Lung (tissue), 12 donors: ENCODE data around the gene CHST11. TPM values are rescaled to one million over a fixed set of nuclear protein-coding genes. Genes with fewer than 3 reads are reported as not detected.

Source experiments
- ATAC-seq: fragments of 200-7000 bp; cut with Tn5 transposase; one replicate; pipeline ENCODE4 v1.9.1; 2020; ENCODE audit warnings: moderate number of reproducible peaks; ENCODE audit not compliant: insufficient read depth, low FRiP score
- DNase-seq, 3 donors: peaks; one replicate each; pipeline ENCODE4 v3.0.0-alpha.2; 2013 to 2017
- H3K27ac ChIP-seq, 2 donors: one replicate each; pipeline ENCODE4 v1.5.1; 2013; ENCODE audit warnings: mild to moderate bottlenecking in 2 of 2, moderate library complexity in 2 of 2, control low read depth in 1 of 2, inconsistent platforms in 1 of 2, low read depth in 1 of 2, low read length in 1 of 2
- H3K27me3 ChIP-seq, 3 donors: one replicate each; pipeline ENCODE4 v1.5.1; 2013; ENCODE audit warnings: low read length in 2 of 3; ENCODE audit not compliant: control insufficient read depth in 3 of 3, insufficient read depth in 3 of 3
- H3K36me3 ChIP-seq, 4 donors: one replicate each; pipeline ENCODE4 v1.5.1; 2013; ENCODE audit warnings: low read length in 4 of 4, mild to moderate bottlenecking in 1 of 4, moderate library complexity in 1 of 4; ENCODE audit not compliant: control insufficient read depth in 4 of 4, insufficient read depth in 4 of 4
- H3K4me1 ChIP-seq, 5 donors: one replicate each; pipeline ENCODE4 v1.5.1; 2013; ENCODE audit warnings: low read length in 5 of 5, mild to moderate bottlenecking in 2 of 5, moderate library complexity in 1 of 5; ENCODE audit not compliant: control insufficient read depth in 5 of 5, insufficient read depth in 5 of 5
- H3K4me3 ChIP-seq: one replicate; pipeline ENCODE4 v1.5.1; 2013; ENCODE audit warnings: mild to moderate bottlenecking, control low read depth, moderate library complexity
- H3K9ac ChIP-seq, 2 donors: one replicate each; pipeline ENCODE4 v1.5.1; 2013; ENCODE audit warnings: low read length in 2 of 2, control low read depth in 1 of 2; ENCODE audit not compliant: insufficient read depth in 1 of 2
- H3K9me3 ChIP-seq, 4 donors: one replicate each; pipeline ENCODE4 v1.5.1; 2013; ENCODE audit warnings: low read length in 3 of 4, mild to moderate bottlenecking in 1 of 4, moderate library complexity in 1 of 4; ENCODE audit not compliant: control insufficient read depth in 4 of 4, insufficient read depth in 3 of 4
- WGBS, 2 donors: extraction: QIAGEN DNeasy Blood & Tissue Kit; methylation state at CpG; one replicate each; pipeline ENCODE4 v1.1.7; 2013; 5-methylcytosine and 5-hydroxymethylcytosine counted together
- polyA plus RNA-seq, 2 donors: library from polyadenylated mRNA; stranded (reverse); fragments of 200-250 nt; gene quantifications; one replicate each; pipeline ENCODE4 v1.2.1, GENCODE V29; 2013
- total RNA-seq, 2 donors: library from RNA; depleted of rRNA in 1 of 2; stranded (reverse); fragments of >200 nt in 1 of 2; gene quantifications; one replicate each; pipeline ENCODE4 v1.2.1, GENCODE V29; 2014 to 2021
- TF ChIP-seq, protein P1 (sequence below): IDR thresholded peaks from 2 replicates; pipeline ENCODE4 v1.5.1; 2012; ENCODE audit warnings: mild to moderate bottlenecking; ENCODE audit errors: control extremely low read depth, extremely low read depth
- donor health status: control.
- donor health status: control.
- donor health status: Bipolar disorder and iron deficiency.
- donor health status: healthy.
- donor health status: DM: yes; HTN: yes; CAD: no.

The CHST11 gene
- total and polyA plus RNA-seq, 4 donors = 9.0 to 63.2 (median 27.7) TPM

DNA sequence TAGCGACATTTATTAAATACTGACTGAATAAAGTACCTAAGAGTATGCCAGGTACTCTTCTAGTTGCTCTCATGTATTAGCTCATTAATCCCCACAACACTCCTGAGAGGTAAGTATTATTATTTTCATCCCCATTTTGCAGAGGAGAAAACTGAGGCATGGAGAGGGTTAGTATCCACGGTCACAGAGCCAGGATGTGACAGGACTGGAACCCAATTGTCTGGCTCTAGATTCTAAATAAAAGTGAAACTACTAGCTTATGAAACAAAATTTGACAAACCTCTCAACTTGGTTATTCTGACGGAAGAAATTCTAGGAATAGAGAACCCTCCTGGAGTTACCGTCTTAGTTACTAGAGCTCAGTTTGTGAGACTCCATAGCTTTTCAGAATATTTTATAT, 112.2 kb downstream of the CHST11 start:
- Histone ChIP-seq H3K36me3 (no peaks in the 10 kb centered on the region), H3K9ac (no peak overlapping the region), H3K4me3 (no peak overlapping the region), H3K27me3 (no peaks in the 10 kb centered on the region), H3K4me1 (peaks cover 0 to 7% (median 0%) of the 10 kb centered on the region in 5 donors), H3K27ac (no peak overlapping the region), H3K9me3 (peaks cover 0 to 3% (median 0%) of the 10 kb centered on the region in 4 donors)
- TF ChIP-seq, protein P1, sequence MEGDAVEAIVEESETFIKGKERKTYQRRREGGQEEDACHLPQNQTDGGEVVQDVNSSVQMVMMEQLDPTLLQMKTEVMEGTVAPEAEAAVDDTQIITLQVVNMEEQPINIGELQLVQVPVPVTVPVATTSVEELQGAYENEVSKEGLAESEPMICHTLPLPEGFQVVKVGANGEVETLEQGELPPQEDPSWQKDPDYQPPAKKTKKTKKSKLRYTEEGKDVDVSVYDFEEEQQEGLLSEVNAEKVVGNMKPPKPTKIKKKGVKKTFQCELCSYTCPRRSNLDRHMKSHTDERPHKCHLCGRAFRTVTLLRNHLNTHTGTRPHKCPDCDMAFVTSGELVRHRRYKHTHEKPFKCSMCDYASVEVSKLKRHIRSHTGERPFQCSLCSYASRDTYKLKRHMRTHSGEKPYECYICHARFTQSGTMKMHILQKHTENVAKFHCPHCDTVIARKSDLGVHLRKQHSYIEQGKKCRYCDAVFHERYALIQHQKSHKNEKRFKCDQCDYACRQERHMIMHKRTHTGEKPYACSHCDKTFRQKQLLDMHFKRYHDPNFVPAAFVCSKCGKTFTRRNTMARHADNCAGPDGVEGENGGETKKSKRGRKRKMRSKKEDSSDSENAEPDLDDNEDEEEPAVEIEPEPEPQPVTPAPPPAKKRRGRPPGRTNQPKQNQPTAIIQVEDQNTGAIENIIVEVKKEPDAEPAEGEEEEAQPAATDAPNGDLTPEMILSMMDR = no peak
- DNase-seq (no peak), ATAC-seq (no peak)
- WGBS, 2 donors = 58 to 74% methylated on average over 4 of the region's 4 CpGs

DNA sequence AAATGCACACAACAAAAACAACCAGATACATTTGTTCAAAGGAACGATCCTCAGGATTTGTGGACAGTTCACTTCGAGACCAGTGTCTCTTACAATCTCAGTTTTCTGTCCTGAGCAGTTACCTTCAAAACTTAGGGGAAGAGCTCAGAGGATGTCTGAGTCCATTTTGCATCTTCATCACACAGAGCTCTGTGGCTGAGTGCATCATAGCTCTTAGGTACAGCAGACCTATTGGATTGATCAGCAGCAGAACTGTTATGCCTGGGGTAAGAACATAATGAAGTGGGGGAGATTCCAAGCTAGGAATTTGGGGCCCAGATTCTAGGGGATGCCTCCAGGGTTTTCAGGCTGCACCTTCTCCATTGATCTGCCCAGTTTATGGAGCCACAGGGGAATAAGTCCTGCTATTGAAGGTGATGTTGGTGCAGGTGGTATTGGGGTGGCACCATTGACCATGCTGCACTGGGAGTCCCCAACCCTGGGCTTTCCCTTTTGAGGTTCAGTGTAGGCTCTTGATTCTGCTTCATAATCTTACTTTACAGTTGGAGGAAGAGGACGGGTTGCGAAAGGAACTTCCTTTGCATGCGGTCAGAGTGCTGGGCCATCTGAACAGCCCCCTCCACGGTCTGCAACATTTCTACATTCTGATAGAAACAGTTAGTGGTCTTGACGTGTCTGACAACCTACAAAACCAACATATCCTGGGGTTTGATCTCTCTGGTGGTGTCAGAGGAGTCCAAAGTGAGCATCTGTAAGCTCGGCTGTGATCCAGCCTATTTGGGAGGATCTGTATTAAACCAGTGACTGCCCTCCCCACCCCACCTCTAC, 112.8 kb downstream of the CHST11 start:
- Histone ChIP-seq H3K27me3 (no peaks in the 10 kb centered on the region), H3K9me3 (no peaks in the 10 kb centered on the region), H3K4me1 (peaks cover 0 to 7% (median 0%) of the 10 kb centered on the region in 5 donors), H3K9ac (no peak overlapping the region), H3K4me3 (no peak overlapping the region), H3K36me3 (no peaks in the 10 kb centered on the region), H3K27ac (peak overlapping the region in 1 of 2 donors; percentile 43)
- TF ChIP-seq, protein P1 = no peak
- no peak for ATAC-seq
- 27 to 65% methylated on average over 8 of the region's 8 CpGs for WGBS, 2 donors
- no peak for DNase-seq

DNA sequence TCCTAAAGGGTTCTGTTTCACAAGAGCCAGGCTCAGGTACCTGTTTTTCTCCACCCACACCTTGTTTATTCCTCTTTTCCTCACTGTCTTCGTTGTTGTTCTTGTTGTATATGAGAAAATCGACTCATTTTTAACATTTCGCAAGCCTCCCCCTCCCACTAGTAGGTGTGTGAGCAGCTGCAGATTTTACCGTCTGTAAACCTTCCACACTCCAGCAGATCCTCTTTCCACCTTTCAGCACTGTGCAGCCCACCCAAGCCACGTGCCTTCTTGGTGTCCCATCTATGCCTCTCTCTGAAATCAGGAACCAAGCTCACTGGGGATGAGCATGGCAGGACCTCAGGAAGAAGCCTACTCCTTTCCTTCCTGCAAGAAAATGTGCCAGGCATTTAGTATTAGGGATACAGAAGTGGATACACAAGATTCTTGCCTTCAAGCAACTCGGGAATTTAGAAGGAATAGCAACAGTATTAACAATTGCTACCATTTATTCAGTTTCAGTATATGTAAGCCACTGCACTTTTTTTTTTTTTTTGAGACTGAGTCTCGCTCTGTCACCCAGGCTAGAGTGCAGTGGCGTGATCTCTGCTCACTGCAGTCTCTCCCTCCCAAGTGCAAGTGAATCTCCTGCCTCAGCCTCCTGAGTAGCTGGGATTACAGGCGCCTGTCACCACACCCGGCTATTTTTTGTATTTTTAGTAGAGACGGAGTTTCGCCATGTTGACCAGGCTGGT, 113.6 kb downstream of the CHST11 start:
- H3K36me3 ChIP-seq = no peaks in the 10 kb centered on the region

More for the DNA sequence above, 113.6 kb downstream of the CHST11 start:
- TF ChIP-seq, protein P1 = no peak
- no peak overlapping the region for H3K27ac ChIP-seq
- 50 to 63% methylated on average over 12 of the region's 12 CpGs for WGBS, 2 donors
- H3K9me3 ChIP-seq = no peaks in the 10 kb centered on the region
- H3K27me3 ChIP-seq = no peaks in the 10 kb centered on the region
- ATAC-seq = no peak
- H3K4me1 ChIP-seq = peaks cover 0 to 7% (median 0%) of the 10 kb centered on the region in 5 donors
- H3K9ac ChIP-seq = no peak overlapping the region
- no peak for DNase-seq
- H3K4me3 ChIP-seq = no peak overlapping the region
